HuH-7 (cell line): ENCODE data around the gene RAB22A.

ENCODE experiments used
- DNase-seq: peaks from one replicate; pipeline ENCODE4 v3.0.0; 2011; ENCODE audit warnings: low spot score

The RAB22A gene

DNA sequence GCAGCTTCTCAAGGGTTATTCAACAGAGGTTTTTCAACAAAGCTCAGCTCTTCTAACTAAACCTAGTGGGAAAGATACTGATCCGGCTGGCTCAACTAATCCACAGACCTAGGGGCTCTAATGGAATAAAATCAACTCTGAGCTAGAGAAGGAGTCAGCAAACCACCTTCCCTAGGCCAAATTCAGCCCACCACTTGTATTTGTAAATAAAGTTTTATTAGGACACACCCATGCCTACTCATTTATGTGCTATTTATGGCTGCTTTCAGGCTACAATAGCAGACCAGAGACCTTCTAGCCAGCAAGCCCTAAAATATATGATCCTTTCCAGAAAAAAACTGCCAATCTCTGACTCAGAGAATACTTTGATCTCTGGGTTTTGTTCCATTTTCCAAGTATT, 6.0 kb upstream of the RAB22A start:
- DNase-seq = no peak

DNA sequence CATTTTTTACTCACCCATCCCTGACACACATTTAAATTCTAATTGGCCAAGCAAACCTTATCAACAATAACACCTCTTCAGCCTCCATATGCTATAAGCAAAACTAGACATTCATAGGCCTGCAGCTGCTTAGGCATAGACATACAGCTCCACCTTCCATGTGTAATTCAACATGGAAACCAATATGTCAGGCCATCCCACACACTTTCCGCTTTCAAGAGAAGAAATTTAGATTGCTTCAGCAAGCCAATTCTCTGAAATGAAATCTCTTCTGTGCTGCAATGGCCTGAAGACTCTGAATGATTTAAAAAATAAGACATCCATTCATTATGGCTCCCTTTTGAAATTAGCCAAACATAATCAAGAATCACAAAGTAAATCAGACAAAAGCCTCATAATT, 4.5 kb upstream of the RAB22A start:
- DNase-seq = no peak

DNA sequence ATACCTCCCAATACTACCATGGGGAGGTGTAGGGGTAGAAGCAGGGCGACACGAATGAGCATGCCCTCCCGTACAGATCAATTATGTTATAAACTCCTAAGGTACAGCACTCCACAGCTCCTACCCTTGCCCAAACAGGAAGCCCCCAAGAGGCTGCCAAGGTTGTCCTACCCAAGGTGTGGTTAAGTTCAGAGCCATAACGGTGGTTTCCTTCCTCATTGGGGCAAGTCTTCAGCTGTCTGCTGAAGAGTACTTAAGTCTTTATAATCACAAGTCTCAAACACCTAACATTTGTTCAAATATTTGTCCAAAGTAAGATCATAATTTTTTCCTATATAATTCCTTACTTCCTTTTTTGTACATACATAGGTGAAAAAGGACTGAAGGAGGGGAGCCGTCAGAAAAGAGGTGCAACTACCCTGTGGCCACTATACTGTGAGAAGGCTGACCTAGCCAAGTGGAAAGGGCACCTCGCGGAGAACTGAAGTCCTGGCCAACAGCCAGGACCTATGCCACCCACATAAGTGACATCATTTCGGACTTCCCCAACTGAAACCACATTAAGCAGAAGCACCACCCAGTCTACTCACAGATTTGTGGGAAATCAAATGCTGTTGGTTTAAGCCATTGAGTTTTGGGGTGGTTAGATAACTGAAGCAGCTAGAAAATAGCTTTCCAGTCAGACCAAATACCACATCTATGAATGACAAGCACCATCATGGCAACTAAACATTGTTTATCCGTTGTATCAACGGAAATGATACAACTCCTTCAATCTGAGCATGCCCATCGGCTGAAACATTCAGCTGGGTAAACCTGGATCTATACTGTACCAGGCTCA, 2.9 kb upstream of the RAB22A start:
- DNase-seq = no peak

DNA sequence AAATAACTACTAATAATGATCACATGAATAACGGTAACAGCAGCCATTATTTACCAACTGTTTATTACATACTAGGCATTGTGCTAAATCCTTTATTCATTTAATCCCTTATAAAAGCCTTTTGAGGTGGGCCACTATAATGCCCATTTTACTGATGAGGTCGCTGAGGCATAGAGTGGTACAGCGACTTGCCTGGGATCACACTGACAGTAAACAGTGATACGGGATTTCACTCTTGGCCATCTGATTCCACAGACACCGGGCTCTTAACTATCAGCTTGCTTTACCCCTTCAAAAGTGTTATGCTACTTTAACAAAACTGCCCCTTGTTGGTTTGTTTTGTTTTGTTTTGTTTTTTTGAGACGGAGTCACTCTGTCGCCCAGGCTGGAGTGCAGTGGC, 2.2 kb upstream of the RAB22A start:
- no peak for DNase-seq

DNA sequence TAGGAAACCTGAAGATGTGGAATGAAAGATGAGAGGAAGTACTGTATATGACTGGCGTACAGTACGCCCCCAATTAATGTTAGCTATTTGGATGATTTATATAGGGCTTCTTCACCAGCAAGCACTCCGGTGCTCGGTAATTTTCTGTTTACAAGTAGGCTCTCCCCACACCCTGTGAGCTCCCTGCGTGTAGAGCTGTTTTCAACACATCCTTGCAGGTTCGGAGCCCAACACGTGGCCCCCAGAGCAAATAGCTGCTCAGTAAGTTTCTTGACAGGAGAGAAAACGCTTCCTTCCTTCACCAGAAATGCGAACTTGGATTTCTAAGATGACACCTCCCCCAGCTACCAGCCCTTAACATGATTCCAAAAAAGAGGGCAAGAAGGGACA, 1.2 kb upstream of the RAB22A start:
- no peak for DNase-seq

DNA sequence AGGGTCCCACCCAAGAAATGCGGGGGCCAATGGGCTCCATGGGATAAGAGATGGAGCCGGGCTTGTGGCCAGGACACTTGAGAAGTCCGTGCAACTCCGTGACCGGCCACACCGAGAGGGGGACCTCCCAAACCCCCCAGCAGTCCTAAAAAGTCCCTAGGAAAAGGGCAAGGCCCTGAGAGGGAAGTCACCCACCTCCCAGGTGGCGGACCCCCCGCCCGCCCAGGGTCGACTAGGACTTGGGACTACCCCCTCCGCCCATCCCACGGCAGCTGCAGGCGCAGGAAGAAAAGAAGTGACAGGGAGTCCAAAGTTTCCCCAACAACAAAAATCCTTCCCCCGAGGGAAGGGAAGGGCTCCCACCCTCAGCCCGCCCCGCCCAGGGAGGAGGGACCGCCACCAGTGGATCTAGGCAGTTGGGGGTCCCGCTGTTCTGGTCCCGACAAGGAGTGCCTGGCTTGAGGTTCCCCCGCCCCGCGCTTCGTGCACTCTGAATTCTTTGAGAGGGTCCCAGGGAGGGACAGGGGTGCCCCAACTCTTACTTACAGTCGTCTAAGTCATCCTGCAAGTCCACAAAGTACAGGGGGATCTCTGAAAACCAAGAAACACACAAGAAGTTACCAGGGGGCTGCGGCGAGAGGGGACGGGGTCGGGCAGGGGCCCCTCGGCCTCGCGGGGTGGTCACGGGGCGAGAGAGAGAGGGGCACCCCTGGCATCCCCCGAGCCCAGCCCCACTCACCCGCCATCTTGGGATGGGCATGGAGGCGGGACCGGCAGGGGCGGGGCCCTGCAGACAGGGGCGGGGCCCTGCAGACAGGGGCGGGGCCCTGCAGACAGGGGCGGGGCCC, 611 bp upstream of the RAB22A start:
- DNase-seq = peak; percentile 69

DNA sequence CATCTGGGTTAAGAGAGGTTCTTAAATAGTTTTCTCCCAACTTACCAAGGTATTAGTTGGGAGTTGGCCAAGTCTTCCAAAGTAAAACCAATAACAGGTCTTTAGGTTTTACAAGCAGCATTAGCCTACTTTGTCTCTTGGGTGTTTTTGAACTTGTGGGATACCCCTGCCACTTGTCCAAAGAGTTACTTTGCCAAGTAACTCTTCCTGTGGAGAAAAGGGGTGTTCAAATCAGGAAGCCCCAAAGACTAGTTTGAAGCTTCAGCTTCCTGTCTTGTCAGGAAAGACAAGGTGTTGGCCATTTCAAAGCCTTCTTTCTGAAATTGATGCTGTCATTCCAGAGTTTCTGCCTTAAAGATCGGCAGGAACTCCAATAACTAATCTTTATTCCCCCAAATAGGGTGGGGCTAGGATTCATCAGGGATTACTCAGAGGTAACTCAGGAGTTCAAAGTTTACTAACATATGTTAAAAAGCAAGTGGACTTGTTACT, 822 bp downstream of the RAB22A start:
- no peak for DNase-seq

DNA sequence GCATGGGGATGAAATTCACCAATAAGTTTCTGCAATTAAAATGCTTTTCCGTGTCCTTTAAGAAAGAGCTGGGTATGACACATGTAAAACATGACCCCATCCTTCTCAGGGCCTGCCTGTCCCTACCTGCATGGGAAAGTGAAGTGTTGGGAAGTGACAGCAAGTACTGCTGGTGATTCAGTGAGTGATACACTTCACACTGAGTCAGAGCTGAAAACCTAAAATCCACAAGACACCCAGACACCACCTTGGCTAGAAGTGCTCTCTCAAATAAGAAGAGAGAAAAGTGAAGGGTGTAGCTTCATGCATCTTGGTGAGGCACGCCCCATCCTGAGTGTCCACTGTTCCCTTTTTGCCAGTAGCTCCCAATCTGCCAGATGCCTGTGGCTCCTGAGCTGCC, 3.3 kb downstream of the RAB22A start:
- no peak for DNase-seq

DNA sequence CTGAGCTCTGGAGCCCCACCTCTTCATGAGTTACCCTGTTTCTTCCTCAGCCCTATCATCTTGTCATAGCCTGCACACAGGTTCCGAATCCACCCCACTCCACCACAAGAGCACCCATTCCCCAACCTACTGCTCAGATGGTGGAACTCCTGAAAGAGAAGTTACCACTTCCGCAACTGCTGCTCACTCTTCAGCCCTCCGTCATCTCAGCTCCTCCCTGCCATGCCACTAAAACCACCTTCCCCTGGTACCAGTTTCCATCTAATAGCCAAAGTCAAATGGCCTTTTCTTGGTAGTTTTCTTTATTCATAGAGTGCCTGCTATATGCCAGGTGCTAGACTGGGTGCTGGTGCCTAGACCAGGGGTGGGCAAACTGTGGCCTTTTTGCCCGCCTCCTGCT, 3.9 kb downstream of the RAB22A start:
- DNase-seq = no peak

DNA sequence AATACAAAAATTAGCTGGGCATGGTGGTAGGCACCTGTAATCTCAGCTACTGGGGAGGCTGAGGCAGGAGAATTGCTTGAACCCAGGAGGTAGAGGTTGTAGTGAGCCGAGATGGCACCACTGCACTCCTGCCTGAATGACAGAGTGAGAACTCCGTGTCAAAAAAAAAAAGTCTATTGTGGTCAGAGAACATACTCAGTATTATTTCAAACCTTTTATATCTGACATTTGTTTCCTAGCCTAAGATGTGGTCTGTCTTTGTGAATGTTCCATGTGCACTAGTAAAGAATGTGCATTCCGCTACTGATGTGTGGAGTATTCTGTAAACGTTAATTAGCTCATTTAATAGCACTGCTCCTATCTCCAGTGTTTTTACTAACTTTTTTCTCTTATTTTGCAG, 11.7 kb downstream of the RAB22A start:
- DNase-seq = no peak

DNA sequence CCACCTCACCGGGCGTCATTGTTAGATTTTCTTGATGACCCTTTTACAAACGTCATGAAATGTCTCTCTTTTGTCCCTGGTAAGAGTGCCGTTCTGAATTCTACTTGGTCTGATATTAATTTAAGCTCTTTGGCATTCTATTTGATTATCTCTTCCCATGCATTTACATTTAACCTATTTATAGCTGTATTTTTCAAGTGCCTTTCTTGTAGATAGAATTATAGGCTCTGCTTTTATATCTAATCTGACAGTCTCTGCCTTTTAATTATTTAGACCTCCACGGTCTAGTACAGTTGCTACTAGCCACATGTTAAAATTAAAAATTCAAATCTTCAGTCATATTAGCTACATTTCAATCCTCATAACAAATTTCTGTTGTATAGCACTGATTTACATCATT, 12.6 kb downstream of the RAB22A start:
- no peak for DNase-seq

DNA sequence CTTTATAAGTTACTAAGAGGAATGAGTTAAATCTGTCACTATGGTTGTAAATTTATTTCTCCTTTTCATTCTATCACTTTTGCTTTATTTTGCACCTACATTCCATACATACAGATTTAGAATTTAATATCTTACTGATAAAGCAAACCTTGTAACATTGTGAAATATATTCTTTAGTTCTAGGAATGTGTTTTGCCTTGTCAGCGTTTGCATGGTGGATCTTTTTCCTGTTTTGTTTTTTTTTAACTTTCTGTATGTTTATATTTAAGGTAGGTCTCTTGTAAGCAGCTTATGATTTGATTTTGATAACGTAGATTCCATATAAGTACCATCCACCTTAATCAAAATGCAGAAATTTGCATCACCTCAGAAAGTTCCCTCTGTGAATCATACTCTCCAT, 16.4 kb downstream of the RAB22A start:
- no peak for DNase-seq

DNA sequence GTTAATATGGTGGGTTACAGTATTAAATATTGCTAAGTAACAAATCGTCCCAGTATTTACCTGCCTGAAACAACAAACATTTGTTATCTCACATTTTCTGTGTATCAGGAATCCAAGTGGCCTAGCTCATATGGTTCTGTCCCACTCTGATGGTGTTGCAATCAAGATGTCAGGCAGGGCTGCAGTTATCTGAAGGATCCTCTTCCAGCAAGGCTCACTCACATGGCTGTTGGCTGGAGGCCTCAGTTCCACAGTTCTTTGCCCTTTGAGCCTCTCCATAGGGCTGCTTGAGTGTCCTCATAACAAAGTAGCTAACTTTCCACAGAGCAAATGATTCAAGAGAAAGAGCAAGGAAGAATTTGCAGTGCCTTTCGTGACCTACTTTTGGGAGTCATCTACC, 17.7 kb downstream of the RAB22A start:
- DNase-seq = no peak

DNA sequence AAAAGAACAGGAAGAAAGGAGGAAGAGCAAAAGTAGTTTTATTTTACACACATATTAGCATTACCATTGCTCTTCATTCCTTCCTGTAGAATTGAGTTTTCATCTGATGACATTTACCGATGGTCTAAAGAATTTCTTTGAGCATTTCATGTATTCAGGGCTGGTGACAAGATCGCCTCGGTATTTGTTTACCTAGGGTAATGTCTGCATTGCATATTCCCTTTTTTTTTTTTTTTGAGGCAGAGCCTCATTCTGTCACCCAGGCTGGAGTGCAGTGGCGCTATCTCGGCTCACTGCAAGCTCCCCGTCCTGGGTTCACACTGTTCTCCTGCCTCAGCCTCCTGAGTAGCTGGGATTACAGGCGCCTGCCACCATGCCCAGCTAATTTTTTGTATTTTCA, 19.3 kb downstream of the RAB22A start:
- DNase-seq = no peak

DNA sequence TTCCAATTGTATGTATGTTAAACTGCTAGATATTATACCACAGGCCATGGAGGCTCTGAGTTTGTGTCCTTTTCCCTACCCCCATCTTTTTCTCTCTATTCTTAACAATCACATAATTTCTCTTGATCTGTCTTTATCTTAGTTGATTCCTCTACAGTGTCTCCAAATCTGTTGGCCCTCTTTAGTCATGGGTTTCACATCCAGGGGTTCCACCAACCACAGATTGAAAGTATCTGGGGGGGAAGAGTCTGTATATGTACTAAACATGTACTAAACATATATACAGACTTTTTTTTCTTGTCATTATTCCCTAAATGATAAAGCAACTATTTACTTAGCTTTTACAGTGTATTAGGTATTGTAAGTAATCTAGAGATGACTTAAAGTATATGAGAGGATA, 20.2 kb downstream of the RAB22A start:
- no peak for DNase-seq

DNA sequence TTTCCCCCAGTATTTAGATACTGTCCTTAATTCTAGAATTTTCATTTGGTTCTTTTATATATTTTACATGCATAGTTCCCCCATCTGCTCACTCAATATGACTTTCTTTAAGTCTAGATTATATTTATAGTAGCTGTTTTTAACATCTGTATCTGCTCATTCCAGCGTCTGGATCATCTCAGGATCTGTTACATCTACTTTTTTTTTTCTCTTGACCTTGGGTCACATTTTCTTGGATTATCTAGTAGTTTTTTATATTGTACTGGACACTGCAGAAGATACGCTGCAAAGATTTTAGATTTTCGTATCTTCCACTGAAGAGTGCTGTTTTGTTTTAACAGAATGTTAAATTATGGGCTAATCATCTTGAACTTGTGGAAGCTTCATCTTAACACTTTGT, 20.7 kb downstream of the RAB22A start:
- DNase-seq = no peak

DNA sequence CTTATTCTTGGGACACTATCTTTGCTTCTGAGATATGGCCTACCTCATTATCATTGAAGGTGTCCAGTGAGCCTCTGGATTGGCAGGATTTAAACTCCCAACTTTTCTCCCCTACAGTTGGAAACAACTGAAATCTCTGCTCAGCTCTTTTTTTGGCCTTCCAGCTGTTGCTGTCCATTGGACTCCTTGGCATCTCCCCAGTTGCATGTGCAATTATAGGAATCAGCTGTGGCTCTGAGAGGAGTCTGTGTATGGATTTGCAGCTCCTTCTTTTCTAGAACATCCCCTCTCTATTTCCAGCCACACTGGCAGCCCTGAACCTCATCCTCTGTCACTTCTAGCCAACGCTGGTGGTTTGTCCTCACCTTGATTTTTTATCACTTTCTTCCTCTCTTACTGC, 21.2 kb downstream of the RAB22A start:
- no peak for DNase-seq

DNA sequence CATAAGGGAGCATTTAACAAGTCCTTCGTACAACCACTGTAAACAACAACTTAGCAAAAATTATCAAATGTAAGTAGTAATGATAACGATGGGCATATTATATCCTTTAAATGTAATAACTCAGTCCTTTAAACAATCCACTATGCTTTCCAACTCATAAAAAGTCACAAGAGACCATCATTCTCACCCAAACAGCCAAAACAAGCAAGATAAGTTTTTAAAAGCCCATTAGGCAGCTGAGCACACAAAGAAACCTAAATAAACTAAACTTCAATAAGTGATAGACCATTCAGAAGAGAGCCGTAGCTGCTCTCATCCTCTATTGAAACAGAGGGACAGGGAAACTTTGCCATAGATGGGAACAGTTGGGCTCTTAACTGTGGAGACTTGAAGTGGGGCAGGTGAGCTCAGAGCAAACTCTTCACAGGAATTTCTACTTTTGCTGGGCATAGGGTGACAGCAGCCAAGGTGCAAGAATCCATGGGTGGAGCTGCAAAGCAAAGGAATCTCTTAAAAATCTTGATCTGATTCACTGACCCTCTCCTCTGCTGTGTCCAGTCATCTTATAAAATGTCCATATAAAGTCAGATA, 22.5 kb downstream of the RAB22A start:
- no peak for DNase-seq

DNA sequence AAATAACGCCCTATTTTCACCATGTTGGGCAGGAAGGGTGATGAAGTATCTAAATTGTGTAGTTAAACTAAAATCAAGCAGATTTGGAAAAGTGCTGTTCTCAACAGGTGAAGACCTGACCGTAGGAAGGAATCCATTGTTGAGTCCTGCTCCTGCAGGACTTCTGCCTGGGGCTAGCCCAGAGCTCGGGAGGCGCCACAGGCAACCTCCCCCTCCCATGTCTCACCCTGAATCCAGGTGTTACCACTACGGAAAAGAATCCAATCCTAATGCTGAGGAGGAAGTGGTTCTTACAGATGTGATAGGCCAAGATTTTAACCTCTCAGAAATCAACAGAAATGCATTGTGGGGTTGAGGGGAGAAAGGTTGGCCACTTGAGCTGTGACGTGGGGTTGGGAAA, 30.2 kb downstream of the RAB22A start:
- DNase-seq = no peak

DNA sequence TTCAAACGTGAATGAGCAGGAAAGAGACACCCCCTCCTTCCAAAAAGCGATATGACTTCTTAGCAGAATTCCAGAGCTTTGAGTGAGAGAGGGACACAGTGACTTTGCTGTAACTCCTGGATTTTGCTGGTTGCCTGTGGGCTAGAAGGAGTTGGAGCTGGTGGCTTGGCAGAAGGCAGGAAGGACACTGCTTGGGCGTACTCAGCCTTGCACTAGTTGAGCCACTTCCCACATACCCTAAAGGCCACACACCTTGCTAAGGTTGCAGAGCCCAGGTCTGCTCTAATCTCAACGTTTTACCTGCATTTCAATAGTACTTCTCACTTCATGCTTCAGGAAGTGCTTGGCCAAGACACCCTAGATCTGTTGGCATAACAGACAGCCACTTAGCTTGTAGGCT, 30.6 kb downstream of the RAB22A start:
- DNase-seq = no peak

DNA sequence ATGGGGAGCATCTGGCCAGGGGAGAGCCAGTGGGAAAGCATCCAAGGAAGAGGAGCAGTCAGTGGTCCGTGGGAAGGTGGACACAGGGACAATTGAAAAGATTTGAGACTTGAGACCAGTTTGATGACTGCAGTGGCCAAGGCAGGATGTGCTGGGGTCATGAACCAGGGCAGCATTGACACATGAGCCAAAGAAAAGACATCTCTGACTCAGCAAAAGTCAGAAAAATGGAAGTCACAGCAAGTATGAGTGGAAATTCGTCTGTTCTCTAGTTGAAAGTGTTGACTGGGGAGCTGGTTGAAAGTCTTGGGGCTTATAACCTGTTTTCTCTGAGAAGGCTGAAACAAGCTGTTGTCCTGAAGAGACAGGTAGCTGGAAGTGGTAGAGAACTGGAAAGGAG, 31.3 kb downstream of the RAB22A start:
- DNase-seq = no peak

DNA sequence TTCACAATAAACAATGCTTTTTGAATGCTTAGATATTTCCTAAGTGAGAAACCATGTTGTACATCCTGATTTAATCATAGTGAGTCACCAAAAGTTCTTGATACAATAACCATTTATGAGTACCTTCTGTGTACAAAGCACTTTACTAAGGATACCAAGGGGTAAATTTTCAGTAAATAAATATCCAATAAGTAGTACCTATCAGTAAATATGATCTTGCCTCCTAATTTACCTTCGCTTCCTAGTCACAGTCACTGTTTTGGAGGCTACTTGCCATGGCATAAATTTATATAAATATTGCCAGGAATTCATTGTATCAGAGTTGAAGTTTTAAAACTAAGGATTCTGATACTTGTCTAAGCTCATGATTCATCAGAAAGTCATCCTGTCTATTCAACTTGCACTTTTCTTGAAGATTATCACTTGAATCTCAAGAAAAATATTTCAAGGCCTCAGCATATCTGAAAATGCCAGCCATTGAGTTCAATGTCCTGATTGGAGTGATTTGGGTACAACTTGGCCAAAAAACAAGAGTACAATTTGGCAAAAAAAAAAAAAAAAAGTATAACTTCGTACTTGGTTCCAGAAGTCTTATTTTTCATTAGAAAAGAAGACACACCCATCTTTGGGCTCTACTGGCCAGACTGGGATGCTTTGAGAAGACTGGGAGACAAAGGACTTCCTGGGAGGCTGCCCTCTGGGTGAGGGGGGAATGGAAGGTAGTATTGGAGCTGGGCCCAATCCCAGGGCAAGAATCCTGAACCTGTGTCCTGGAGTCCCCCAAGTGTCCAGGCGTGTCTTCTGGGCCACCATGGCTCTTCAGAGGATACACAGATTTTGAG, 32.8 kb downstream of the RAB22A start:
- DNase-seq = no peak
